Measurements from ENCODE around the gene NFATC3.

Gene NFATC3

DNA sequence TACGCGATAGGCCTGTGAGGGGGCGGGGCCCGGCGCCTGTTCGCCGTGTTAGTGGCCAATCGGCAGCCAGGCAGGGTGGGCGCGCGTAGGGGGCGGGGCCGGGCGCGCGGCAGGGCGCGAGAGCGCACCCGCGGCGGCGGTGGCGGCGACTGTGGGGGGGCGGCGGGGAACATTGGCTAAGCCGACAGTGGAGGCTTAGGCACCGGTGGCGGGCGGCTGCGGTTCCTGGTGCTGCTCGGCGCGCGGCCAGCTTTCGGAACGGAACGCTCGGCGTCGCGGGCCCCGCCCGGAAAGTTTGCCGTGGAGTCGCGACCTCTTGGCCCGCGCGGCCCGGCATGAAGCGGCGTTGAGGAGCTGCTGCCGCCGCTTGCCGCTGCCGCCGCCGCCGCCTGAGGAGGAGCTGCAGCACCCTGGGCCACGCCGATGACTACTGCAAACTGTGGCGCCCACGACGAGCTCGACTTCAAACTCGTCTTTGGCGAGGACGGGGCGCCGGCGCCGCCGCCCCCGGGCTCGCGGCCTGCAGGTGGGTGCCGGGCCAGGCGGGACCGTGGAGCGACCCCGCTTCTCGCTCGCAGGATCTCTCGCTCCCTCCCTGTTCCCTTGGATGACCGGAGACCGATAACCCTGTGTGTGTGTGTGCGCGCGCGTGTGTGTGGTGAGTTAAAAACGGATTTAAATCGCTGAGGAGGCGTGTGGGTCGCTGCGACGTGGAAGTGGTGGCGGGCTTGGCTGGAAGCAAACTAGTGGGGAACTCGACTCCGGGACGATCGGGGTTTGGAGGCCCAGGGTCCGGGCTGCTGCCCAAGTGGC lies at the start of gene NFATC3:
TSS of gene NFATC3 (plus strand) at position 112 of the 813 bp plus-strand sequence. CDS start at position 424, 312 bp downstream.
- DNase-seq (ENCODE audit: low read depth in 2 of 2), result peak; percentile 99

DNA sequence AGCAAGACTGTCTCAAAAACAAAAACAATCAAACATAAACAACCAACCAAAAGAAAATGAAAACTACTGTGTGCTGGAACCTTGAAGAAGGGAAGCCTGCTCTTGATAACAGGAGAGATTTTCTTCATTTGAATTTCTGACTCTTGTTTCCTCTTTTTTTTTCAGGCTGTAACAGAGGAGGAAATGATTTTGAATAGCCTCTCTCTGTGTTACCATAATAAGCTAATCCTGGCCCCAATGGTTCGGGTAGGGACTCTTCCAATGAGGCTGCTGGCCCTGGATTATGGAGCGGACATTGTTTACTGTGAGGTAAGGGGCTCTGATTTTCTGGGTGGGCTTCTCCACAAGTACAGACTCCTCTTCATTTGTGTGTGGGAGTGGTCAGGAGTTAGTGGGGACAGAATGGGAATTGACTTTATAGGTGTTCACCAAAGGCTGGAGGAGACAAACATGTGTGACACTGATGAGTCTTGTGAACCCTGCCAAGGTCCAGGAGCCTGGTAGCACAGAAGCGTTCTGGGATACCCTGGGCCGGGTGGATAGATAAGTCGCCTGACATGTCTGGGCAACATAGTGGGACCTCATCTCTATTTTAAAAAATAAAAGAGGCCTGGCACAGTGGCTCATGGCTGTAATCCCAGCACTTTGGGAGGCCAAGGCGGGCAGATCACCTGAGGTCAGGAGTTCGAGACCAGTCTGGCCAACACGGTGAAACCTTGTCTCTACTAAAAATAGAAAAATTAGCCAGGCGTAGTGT lies 47.2 kb upstream of the NFATC3 start:
- no peak for DNase-seq (ENCODE audit: low read depth in 2 of 2)

DNA sequence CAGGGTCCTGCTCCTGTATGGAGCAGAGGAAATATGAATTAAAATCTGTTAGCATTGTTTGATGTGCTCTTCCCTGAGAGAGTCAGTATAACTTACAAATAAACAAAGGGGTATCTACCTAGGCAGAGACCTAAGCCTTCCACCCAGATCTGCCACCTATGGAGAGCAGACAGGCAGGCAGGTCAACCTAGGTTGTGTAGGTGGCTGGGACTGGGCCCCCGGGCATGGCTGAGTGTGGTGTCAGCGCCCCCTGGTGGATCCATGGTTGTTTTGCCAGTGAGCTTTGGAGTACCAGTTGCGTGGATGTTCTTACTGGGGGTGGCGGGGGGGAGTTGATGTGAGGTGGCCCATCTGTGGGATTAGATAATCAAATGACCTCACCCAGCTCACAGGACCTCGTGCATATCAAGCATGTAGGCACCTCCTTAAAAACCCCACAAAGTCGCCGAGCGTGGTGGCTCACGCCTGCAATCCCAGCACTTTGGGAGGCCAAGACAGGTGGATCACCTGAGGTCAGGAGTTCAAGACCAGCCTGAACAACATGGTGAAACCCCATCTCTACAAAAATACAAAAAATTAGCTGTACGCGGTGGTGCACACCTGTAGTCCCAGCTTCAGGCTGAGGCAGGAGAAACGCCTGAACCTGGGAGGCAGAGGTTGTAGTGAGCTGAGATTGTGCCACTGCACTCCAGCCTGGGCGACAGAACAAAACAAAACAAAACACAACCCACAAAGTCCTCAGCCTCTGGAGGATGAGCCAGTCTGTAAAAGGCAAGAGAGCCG lies 44.5 kb upstream of the NFATC3 start:
- DNase-seq (ENCODE audit: low read depth in 2 of 2), result peak; percentile 76 to 77

DNA sequence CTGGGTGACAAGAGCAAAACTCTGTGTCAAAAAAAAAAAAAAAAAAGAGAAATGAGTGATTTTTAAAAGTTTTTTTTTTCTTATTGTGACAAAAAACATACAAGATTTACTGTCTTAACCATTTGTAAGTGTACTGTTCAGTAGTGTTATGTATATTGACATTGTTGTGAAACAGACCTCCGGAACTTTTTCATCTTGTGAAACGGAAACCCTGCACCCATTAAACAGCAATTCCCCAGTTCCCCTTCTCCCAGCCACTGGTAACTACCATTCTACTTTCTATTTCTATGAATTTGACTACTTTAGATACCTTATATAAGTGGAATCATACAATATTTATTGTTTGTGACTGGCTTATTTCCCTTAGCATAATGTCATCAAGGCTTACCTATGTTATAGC lies 43.4 kb upstream of the NFATC3 start:
- no peak for DNase-seq (ENCODE audit: low read depth in 2 of 2)

DNA sequence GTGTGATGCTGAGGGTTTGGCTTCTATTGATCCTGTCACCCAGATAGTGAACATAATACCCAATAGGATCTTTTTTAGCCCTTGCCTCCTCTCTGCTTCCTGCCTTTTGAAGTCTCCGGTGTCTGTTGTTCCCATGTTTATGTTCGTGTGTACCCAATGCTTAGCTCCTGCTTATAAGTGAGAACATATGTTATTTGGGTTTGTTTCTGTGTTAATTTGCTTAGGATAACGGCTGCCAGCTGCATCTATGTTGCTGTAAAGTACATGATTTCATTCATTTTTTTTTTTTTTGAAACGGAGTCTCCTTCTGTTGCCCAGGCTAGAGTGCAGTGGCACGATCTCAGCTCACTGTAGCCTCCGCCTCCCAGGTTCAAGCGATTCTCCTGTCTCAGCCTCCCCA lies 39.1 kb upstream of the NFATC3 start:
- no peak for DNase-seq (ENCODE audit: low read depth in 2 of 2)

DNA sequence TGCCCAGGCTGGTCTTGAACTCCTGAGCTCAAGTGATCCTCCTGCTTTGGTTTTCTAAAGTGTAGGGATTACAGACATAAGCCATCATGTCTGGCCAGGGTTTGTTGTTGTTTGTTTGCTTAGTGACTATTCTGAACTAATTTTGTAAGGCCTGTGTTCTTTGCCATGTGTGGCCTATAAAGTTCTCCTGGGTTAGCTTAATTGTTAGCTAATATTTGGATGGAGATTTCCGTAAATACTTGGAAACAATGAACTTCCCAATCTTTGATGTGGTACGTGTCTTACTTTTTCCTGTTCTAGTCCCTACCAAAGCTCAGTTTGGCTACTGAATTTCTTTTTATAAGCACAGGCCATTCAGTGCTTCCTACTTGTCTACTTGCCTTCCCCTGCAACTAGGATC lies 37.2 kb upstream of the NFATC3 start:
- DNase-seq (ENCODE audit: low read depth in 2 of 2), result no peak

DNA sequence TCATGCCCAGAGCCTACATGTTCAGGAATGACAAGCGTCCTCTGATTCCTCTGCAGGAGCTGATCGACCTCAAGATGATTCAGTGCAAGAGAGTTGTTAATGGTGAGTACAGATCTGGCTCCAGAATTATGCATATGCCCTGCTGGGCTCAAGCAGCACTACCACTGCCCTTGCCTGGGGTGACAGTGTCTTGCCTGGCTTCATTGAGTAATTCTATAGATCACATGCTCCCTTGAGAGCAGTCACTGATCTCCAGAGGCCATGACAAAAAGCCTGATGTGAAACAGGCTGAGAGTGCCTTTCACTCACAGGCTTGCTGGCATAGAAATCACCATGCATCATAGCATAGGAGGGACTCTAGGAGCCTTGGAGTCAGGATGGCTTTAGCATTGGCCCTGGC lies 35.7 kb upstream of the NFATC3 start:
- DNase-seq (ENCODE audit: low read depth in 2 of 2), result no peak

DNA sequence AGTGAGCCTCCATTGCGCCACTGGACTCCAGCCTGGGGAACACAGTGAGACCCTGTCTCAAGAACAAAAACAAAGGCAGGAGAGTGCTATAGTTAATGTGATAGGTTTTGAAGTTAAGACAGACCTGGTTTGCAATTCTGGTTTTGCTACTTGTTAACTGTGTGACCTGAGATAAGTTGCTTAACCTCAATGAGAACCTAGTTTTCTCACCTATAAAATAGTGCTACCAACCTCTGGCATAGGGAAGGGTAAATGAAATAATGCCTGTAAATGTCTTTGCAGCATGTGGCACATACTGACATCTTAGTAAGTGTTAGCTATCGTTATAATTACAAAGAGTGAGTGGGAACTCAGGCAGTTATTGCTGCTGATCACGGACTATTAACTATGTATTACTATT lies 29.8 kb upstream of the NFATC3 start:
- no peak for DNase-seq (ENCODE audit: low read depth in 2 of 2)

DNA sequence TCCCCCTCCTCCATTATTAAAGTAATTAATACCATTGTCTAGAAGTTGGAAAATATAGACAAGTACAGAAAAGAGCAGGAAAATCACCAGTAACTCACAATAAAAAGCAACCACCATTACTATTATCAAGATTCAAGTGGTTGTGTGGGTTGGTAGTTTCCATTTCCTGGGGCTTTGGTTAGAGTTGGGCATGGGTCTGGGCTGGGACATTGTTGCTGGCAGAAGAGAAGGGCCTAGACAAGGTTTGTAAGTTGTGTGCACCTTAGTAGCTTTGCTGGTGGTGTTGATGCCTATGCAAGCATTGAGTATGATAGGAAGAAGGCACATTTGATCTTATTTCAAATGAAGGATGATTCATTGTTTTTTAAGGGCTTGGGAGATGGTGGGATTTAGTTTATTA lies 25.4 kb upstream of the NFATC3 start:
- DNase-seq (ENCODE audit: low read depth in 2 of 2), result no peak

DNA sequence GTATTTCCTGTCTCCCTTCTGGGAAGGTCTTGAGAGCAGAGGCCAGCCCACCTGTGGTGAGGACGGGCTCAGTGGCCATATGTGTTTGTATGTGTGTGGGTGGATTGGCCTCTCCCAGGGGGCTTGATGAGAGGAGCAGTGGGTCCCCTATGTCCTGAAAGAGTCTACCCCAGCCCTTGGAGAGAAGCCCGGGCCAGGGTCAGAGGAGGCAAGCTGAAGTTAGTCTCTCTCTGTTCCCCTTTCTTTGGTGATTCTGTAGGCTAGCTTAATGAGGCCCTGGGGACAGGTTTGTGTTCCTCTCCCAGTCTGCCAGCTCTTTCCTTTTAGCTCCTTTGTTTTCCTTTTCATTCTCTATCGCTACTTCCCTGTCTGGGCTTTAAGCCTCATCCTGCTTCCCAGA lies 23.8 kb upstream of the NFATC3 start:
- DNase-seq (ENCODE audit: low read depth in 2 of 2), result no peak

DNA sequence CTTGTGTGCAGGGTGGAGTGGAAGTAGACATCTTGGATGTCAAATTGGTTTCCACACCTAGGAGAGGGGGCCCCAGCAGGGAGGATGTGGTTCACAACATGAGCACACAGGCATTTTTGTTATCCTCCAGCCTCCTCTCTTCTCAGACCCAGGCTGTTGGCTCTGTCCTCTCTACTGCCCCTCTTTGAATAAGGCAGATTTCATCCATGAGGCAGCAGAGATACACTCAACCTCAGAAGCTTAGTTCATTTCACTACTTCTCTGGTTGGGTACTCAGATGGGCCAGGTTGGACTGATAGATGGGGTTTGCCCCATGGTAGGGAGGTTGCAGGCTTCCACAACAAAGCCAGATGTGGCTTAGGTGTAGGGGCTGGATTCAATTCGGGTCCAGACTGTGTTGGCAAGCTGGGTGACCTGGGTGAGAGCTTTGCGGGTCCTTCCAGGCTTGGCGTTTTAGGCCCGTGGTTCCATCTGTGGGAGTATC lies 22.2 kb upstream of the NFATC3 start:
- no peak for DNase-seq (ENCODE audit: low read depth in 2 of 2)

DNA sequence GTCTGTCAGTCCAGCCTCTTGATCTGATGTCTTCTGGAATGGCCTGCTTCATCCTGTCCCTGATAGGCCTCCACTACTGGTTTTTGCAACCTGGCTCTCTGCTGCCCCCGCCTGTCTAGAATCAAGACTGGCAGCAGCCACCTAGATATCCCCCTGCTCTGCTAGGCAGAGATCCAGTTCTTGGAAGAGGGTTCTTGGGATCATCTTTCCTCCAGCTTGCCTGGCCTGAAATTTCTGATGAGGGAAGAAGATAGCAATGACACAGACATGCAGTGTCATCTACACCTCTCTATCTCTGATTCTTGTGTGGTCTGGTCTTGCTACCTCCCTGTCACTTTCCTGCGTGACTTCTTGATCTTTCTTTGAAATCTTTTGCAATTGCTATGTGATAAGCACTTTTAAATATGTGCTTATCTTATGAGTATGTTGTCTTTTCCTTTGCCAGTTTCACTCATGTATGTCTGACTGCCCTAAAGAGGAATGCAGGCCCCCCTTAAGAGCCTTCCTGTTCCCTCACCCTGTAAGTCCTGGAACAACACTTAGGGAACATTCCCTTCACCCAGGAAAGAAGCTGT lies 20.3 kb upstream of the NFATC3 start:
- peak in 1 of 2 donors; percentile 47 for DNase-seq (ENCODE audit: low read depth in 2 of 2)

DNA sequence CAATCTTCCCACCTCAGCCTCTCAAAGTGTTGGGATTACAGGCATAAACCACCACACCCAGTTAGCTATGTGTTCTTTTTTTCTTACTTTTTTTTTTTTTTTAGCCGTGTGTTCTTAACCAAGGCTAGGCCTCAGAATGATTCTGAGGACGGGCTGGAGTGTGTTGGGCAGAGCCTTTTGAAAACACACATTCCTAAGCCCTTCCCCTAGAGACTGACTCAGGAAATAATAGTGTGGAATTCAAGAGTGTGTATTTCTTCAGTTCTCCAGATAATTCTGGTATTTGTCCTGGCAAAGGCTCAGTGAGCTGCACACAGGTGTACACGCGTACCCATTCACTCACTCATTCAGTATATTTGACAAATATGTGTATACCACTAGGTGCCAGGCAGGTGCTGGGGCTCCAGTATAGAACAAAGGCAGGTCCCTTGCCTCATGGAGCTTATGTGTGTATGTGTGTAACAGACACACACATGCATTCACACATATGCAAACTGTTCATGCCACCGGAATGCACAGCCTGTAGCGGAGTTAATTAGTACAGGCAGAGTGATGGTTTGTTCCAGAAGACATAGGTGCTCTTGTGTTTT lies 19.4 kb upstream of the NFATC3 start:
- no peak for DNase-seq (ENCODE audit: low read depth in 2 of 2)

DNA sequence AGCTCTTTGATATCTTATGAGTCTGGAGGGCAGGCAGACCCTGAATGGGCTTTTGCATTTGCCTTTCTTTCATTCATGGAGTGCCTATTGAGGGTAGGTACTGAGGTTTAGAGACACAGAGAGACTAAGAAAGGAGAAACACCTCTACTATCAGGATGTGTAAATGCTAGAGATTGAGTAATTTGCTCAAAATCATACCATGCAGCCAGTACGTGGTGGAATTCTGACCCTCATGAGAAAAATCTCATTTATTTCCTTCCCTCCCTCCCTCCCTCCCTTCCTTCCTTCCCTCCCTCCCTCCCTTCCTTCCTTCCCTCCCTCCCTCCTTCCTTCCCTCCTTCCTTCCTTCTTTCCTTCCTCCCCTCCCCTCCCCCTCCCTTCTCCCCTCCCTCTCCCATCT lies 18.4 kb upstream of the NFATC3 start:
- DNase-seq (ENCODE audit: low read depth in 2 of 2), result no peak

DNA sequence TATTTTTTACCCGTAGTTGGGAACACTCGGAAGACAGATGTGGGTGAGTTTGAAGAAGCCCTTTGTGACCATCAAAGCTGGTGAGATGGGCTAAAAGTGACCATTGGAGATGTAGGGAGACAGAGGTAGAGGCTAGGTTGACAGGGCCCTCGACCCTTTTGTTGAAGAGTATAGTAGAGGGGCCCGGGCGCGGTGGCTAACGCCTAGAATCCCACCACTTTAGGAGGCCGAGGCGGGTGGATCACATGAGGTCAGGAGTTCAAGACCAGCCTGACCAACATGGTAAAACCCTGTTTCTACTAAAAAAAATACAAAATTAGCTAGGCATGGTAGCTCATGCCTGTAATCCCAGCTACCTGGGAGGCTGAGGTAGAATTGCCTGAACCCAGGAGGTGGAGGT lies 16.2 kb upstream of the NFATC3 start:
- DNase-seq (ENCODE audit: low read depth in 2 of 2), result no peak

DNA sequence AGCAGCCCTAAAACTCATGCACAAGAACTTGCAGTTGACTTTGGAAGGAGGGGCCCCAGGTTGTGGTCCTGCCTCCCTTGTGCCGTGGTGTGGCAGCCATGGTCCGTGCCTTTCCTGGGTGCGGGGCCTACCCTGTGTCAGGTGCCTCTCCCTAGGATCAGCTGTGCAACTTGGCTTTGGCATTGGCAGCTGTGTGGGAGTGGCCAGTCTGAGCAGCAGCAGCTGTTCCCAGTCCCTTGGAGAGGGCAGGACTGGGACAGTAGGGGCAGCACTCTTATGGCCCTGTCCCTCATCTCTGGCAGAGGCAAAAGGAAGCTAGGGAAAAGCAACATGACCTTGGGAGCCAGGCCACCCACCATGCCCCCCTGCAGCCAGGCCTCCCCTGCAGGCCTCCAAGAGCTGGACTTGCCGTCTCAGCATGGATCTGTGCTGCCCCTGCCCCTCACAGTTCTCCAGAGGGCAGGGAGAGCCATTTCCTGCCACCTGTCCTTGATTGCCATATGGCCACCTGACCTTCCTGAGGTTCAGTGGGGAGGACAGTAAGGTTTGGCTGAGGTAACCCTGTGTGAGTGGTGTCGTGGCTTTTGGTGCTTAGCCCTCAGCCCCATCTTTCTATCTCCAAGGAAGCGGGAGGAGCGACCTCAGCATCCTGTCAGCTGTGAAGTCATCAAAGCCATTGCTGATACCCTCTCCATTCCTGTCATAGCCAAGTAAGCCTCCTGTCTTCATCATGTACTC lies 15.5 kb upstream of the NFATC3 start:
- DNase-seq (ENCODE audit: low read depth in 2 of 2), result no peak

DNA sequence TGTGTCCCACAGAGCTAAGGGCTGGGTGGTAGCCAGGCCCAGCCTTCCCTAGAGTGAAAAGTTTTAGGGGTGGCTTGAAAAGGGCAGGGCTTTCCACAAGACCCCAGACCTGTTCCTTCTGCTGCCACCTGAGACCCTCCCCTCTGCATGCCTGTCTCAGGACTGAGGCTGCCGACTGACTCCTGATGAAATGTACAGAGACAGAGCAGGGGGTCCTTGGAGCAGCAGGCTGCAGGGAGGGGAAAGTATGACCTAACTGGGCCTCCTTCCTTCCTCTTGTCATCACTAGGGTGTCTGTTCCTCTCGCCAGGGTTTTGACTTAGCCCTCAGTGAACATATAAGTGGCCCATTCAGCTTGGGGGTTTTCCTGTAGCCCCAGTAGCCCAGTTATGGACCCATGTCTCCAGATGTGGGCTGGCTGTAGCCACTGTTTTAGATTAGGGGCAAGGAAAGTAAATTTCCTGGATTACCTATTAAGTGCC lies 14.9 kb upstream of the NFATC3 start:
- DNase-seq (ENCODE audit: low read depth in 2 of 2), result no peak

DNA sequence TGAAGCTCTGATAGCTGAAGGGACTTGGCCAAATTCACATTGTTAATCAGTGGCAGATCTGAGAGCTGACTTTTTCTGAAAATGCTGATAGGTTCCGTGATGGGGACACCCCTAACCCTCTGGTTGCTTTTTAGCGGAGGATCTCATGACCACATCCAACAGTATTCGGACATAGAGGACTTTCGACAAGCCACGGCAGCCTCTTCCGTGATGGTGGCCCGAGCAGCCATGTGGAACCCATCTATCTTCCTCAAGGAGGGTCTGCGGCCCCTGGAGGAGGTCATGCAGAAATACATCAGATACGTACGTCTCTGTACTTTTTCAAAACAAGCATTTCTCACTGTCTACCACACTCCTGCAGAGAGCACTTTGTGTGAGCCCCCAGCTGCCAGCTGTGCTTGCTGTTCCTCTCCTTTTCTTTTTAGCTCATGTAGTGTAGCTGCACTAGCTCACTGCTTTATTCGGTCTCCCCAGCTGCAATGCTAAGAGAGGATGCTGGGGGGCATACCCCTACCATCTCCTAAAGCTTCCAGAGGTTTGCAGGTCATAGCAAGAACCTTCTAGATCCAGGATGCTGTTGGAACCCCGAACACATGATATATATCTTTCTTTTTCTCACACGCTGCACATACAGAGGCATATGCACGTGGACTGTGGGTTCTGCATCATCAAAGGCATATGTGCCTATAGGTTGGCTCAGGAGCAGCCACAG lies 14.2 kb upstream of the NFATC3 start:
- DNase-seq (ENCODE audit: low read depth in 2 of 2), result no peak

DNA sequence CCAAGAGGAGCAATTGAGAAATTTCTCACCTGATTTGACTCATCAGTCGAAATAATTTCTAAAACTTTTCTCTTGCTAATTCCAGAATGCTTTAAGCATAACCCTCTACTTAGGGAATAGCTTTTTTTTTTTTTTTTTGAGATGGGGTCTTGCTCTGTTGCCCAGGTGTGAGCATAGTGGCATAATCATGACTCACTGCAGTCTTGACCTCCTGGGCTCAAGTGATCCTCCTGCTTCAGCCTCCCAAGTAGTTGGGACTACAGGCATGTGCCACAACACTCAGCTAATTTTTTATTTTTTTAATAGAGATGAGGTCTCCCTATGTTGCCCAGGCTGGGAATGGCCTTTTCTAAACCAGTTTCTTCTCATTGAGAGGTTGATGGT lies 13.7 kb upstream of the NFATC3 start:
- no peak for DNase-seq (ENCODE audit: low read depth in 2 of 2)

Measured in stimulated activated CD8-positive, alpha-beta memory T cell treated with anti-CD3 and anti-CD28 coated beads, Interleukin-15, amount 100 ng/mL, for 48 hours (primary cell).